Breast epithelium (tissue), 3 donors: ENCODE results near the gene HABP2.

Experiments used
- POLR2A ChIP-seq: fragments of 450-650 bp; IDR thresholded peaks from one replicate; pipeline ENCODE4 v1.6.1; 2016; ENCODE audit warnings: antibody characterized with exemption, mild to moderate bottlenecking, moderate library complexity
- POLR2AphosphoS5 ChIP-seq, 3 donors: sonication (generic); formaldehyde crosslinking; IDR thresholded peaks; one replicate each; pipeline ENCODE4 v1.6.1; 2017; ENCODE audit warnings: antibody characterized with exemption in 3 of 3
- TF ChIP-seq, protein P1 (sequence below), 3 donors: fragments of 450-650 bp; IDR thresholded peaks; one replicate each; pipeline ENCODE4 v1.5.1; 2016 to 2017; ENCODE audit warnings: antibody characterized with exemption in 3 of 3, mild to moderate bottlenecking in 3 of 3, moderate library complexity in 3 of 3

DNA sequence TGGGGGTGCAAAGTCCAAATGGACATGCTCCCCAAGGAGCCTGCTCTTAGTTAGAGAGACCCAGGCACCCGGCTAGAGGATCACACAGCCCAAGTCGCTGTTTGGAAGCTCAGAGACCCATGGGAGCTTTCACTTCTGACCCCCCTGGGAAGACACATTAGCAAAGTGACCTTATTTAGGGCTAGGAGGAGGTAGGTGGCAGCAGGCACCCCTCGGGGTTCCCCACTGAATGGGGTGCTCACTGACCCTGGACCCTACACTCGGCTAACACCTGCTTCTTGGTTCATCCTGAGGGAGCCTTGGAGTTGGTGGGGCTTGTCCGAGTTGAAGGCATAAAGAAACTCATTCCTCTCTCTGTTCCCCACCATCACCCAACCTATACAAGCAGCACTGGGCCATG is 27.1 kb upstream of the HABP2 start:
- TF ChIP-seq, protein P1, sequence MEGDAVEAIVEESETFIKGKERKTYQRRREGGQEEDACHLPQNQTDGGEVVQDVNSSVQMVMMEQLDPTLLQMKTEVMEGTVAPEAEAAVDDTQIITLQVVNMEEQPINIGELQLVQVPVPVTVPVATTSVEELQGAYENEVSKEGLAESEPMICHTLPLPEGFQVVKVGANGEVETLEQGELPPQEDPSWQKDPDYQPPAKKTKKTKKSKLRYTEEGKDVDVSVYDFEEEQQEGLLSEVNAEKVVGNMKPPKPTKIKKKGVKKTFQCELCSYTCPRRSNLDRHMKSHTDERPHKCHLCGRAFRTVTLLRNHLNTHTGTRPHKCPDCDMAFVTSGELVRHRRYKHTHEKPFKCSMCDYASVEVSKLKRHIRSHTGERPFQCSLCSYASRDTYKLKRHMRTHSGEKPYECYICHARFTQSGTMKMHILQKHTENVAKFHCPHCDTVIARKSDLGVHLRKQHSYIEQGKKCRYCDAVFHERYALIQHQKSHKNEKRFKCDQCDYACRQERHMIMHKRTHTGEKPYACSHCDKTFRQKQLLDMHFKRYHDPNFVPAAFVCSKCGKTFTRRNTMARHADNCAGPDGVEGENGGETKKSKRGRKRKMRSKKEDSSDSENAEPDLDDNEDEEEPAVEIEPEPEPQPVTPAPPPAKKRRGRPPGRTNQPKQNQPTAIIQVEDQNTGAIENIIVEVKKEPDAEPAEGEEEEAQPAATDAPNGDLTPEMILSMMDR (IDR thresholded peaks at IDR 0.05), result no peak
- TF ChIP-seq POLR2A (no peak), POLR2AphosphoS5 (IDR thresholded peaks at IDR 0.05) (no peak)
